ENCODE data around the gene POLR3H.

POLR3H gene

GRCh38 chr22:41557401-41558240 lies 13.4 kb upstream of the POLR3H start:
- H3K4me3 ChIP-seq (replicated peaks; ENCODE audit: low read depth, low read length), result no peak overlapping the region
- DNase-seq (ENCODE audit: low read depth), result peak; percentile 94
- no peak for TF ChIP-seq CTCF (IDR thresholded peaks at IDR 0.05; ENCODE audit: low read length, missing control alignments)

GRCh38 chr22:41556561-41556960 lies 12.3 kb upstream of the POLR3H start:
- no peak for DNase-seq (ENCODE audit: low read depth)
- TF ChIP-seq CTCF (IDR thresholded peaks at IDR 0.05; ENCODE audit: low read length, missing control alignments), result no peak

GRCh38 chr22:41555325-41555982 lies 11.2 kb upstream of the POLR3H start:
- no peak for TF ChIP-seq CTCF (IDR thresholded peaks at IDR 0.05; ENCODE audit: low read length, missing control alignments)
- peak; percentile 42 for DNase-seq (ENCODE audit: low read depth)
- no peak overlapping the region for H3K4me3 ChIP-seq (replicated peaks; ENCODE audit: low read depth, low read length)

More at GRCh38 chr22:41556561-41556960, 12.3 kb upstream of the POLR3H start:
- H3K4me3 ChIP-seq (replicated peaks; ENCODE audit: low read depth, low read length), result no peak overlapping the region

GRCh38 chr22:41551877-41552582 lies 7.8 kb upstream of the POLR3H start:
- no peak for DNase-seq (ENCODE audit: low read depth)
- no peak for TF ChIP-seq CTCF (IDR thresholded peaks at IDR 0.05; ENCODE audit: low read length, missing control alignments)
- no peak overlapping the region for H3K4me3 ChIP-seq (replicated peaks; ENCODE audit: low read depth, low read length)

GRCh38 chr22:41550952-41551491 lies 6.8 kb upstream of the POLR3H start:
- no peak overlapping the region for H3K4me3 ChIP-seq (replicated peaks; ENCODE audit: low read depth, low read length)
- DNase-seq (ENCODE audit: low read depth), result no peak
- TF ChIP-seq CTCF (IDR thresholded peaks at IDR 0.05; ENCODE audit: low read length, missing control alignments), result no peak

- no peak overlapping the region for H3K4me3 ChIP-seq (replicated peaks; ENCODE audit: low read depth, low read length)
- DNase-seq (ENCODE audit: low read depth), result no peak
- no peak for TF ChIP-seq CTCF (IDR thresholded peaks at IDR 0.05; ENCODE audit: low read length, missing control alignments)
These were observed 4.6 kb upstream of the POLR3H start for GRCh38 chr22:41548830-41549211.

All from fibroblast of pulmonary artery (primary cell).